Measurements from ENCODE around the gene LYRM1. TPM values are rescaled to one million over a fixed set of nuclear protein-coding genes. Genes with fewer than 3 reads are reported as not detected.

The LYRM1 gene
- total RNA-seq, 3 donors from 2014 or later: 16.4 to 25.2 (median 17.3) TPM

GRCh38 chr16:20889625-20890275 lies 10.8 kb upstream of the LYRM1 start:
- intact Hi-C loops (cut with DNase I, micrococcal nuclease): no loop called here
- TF ChIP-seq CTCF (IDR thresholded peaks at IDR 0.05): no peak
- DNase-seq (no peak), ATAC-seq (peak; percentile 63)
- Histone ChIP-seq H3K9me3 (no peaks in the 10 kb centered on the region), H3K4me1 (ENCODE audit: low read depth) (peaks cover 17% of the 10 kb centered on the region), H3K36me3 (ENCODE audit: low read depth) (no peaks in the 10 kb centered on the region), H3K4me3 (no peak overlapping the region)

GRCh38 chr16:20894388-20894787 lies 6.2 kb upstream of the LYRM1 start:
- no peak overlapping the region for H3K4me3 ChIP-seq
- H3K4me1 ChIP-seq (ENCODE audit: low read depth): peaks cover 17% of the 10 kb centered on the region
- H3K36me3 ChIP-seq (ENCODE audit: low read depth): no peaks in the 10 kb centered on the region
- ATAC-seq (no peak), DNase-seq (no peak)
- no peak for TF ChIP-seq CTCF (IDR thresholded peaks at IDR 0.05)
- H3K9me3 ChIP-seq: no peaks in the 10 kb centered on the region
- intact Hi-C loops (cut with DNase I, micrococcal nuclease): no loop called here

- no peak overlapping the region for H3K4me3 ChIP-seq
- no peak for ATAC-seq
- peaks cover 20% of the 10 kb centered on the region for H3K4me1 ChIP-seq (ENCODE audit: low read depth)
- intact Hi-C loops (cut with DNase I, micrococcal nuclease): no loop called here
- H3K36me3 ChIP-seq (ENCODE audit: low read depth): no peaks in the 10 kb centered on the region
- DNase-seq: no peak
- no peaks in the 10 kb centered on the region for H3K9me3 ChIP-seq
- TF ChIP-seq CTCF (IDR thresholded peaks at IDR 0.05): no peak
Observed at GRCh38 chr16:20897253-20897897, 3.2 kb upstream of the LYRM1 start.

- no peak for TF ChIP-seq CTCF (IDR thresholded peaks at IDR 0.05)
- Histone ChIP-seq H3K36me3 (ENCODE audit: low read depth) (no peaks in the 10 kb centered on the region), H3K9me3 (no peaks in the 10 kb centered on the region), H3K4me3 (no peak overlapping the region), H3K4me1 (ENCODE audit: low read depth) (peaks cover 26% of the 10 kb centered on the region)
- intact Hi-C loops (cut with DNase I, micrococcal nuclease): no loop called here
- DNase-seq: no peak
- ATAC-seq: no peak
Observed at GRCh38 chr16:20897922-20898321, 2.6 kb upstream of the LYRM1 start.

GRCh38 chr16:20899071-20899470 lies 1.5 kb upstream of the LYRM1 start:
- no peaks in the 10 kb centered on the region for H3K36me3 ChIP-seq (ENCODE audit: low read depth)
- H3K4me3 ChIP-seq: no peak overlapping the region
- TF ChIP-seq CTCF (IDR thresholded peaks at IDR 0.05): no peak
- ATAC-seq (no peak), DNase-seq (no peak)
- peaks cover 29% of the 10 kb centered on the region for H3K4me1 ChIP-seq (ENCODE audit: low read depth)
- no peaks in the 10 kb centered on the region for H3K9me3 ChIP-seq
- intact Hi-C loops (cut with DNase I, micrococcal nuclease): no loop called here
